Osteocyte (in vitro differentiated cells): ENCODE data around the gene C6orf52. TPM values are rescaled to one million over a fixed set of nuclear protein-coding genes. Genes with fewer than 3 reads are reported as not detected.

ENCODE experiments used
- DNase-seq: peaks from one replicate; pipeline ENCODE4 v3.0.0; 2021; ENCODE audit warnings: mixed read lengths; ENCODE audit not compliant: unreplicated experiment; ENCODE audit errors: extremely low spot score
- H3K27ac Mint-ChIP-seq: one replicate; pipeline ENCODE4 v1.8.0; 2021; ENCODE audit warnings: mild to moderate bottlenecking, mixed read lengths; ENCODE audit not compliant: unreplicated experiment
- H3K27me3 Mint-ChIP-seq: one replicate; pipeline ENCODE4 v1.8.0; 2021; ENCODE audit warnings: mixed read lengths; ENCODE audit not compliant: unreplicated experiment
- H3K36me3 Mint-ChIP-seq: one replicate; pipeline ENCODE4 v1.8.0; 2021; ENCODE audit warnings: mixed read lengths; ENCODE audit not compliant: unreplicated experiment
- H3K4me1 Mint-ChIP-seq: one replicate; pipeline ENCODE4 v1.8.0; 2021; ENCODE audit warnings: mixed read lengths; ENCODE audit not compliant: unreplicated experiment
- H3K4me3 Mint-ChIP-seq: one replicate; pipeline ENCODE4 v1.8.0; 2021; ENCODE audit warnings: mild to moderate bottlenecking, moderate library complexity, mixed read lengths; ENCODE audit not compliant: unreplicated experiment
- H3K9me3 Mint-ChIP-seq: one replicate; pipeline ENCODE4 v1.8.0; 2021; ENCODE audit warnings: mixed read lengths; ENCODE audit not compliant: unreplicated experiment
- CTCF ChIP-seq: fragments of 200-600 bp; sonication (generic); IDR thresholded peaks from 2 replicates; pipeline ENCODE4 v1.5.0; 2021; ENCODE audit warnings: antibody characterized with exemption, mild to moderate bottlenecking, moderate library complexity
- total RNA-seq: library from RNA; stranded (reverse); gene quantifications from 2 replicates; pipeline ENCODE4 v1.2.1, GENCODE V29; 2021

Gene C6orf52
- total RNA-seq, 1 donor from 2014 or later, result 0.73 TPM

- Mint-ChIP-seq H3K9me3 (no peaks in the 10 kb centered on the region), H3K27me3 (peaks cover 49% of the 10 kb centered on the region), H3K27ac (no peak overlapping the region), H3K4me3 (no peak overlapping the region), H3K36me3 (no peaks in the 10 kb centered on the region), H3K4me1 (no peaks in the 10 kb centered on the region)
- TF ChIP-seq CTCF, result no peak
- no peak for DNase-seq
Measured at GRCh38 chr6:10626154-10626741, 68.2 kb downstream of the C6orf52 start.

GRCh38 chr6:10624836-10625235 lies 69.6 kb downstream of the C6orf52 start:
- Mint-ChIP-seq H3K27me3 (peaks cover 52% of the 10 kb centered on the region), H3K36me3 (no peaks in the 10 kb centered on the region), H3K9me3 (no peaks in the 10 kb centered on the region), H3K4me3 (no peak overlapping the region), H3K27ac (no peak overlapping the region), H3K4me1 (no peaks in the 10 kb centered on the region)
- DNase-seq, result no peak
- TF ChIP-seq CTCF, result no peak

- Mint-ChIP-seq H3K9me3 (no peaks in the 10 kb centered on the region), H3K27ac (no peak overlapping the region), H3K4me3 (no peak overlapping the region), H3K27me3 (peaks cover 51% of the 10 kb centered on the region), H3K4me1 (no peaks in the 10 kb centered on the region), H3K36me3 (no peaks in the 10 kb centered on the region)
- DNase-seq, result no peak
- TF ChIP-seq CTCF, result no peak
Measured at GRCh38 chr6:10621847-10622246, 72.6 kb downstream of the C6orf52 start.

Other genes with a start within 250 kb of the C6orf52 start
- gene GCNT2, start 173.3 kb downstream of the C6orf52 start, total RNA-seq, result 0.19 and 0.21 TPM in 2 replicates
- gene PAK1IP1, start 356 bp upstream of the C6orf52 start, total RNA-seq, result 12.2 and 13.8 TPM in 2 replicates
- 121 and 122 TPM in 2 replicates for gene TMEM14C, start 28.5 kb upstream of the C6orf52 start, total RNA-seq
- 59.0 and 61.6 TPM in 2 replicates for gene TMEM14B, start 53.2 kb upstream of the C6orf52 start, total RNA-seq
- not detected in 2 replicates for gene MAK, start 143.9 kb upstream of the C6orf52 start, total RNA-seq
- gene GCM2, start 187.4 kb upstream of the C6orf52 start, total RNA-seq, result not detected in 2 replicates
- 4.3 and 7.1 TPM in 2 replicates for gene SYCP2L, start 192.4 kb upstream of the C6orf52 start, total RNA-seq